IPS-NIHi11 (cell line): ENCODE results near the gene NFIA.

Experiments used
- DNase-seq: peaks from one replicate; pipeline ENCODE4 v3.0.0; 2012; ENCODE audit warnings: mixed read lengths, low spot score

NFIA gene

DNA sequence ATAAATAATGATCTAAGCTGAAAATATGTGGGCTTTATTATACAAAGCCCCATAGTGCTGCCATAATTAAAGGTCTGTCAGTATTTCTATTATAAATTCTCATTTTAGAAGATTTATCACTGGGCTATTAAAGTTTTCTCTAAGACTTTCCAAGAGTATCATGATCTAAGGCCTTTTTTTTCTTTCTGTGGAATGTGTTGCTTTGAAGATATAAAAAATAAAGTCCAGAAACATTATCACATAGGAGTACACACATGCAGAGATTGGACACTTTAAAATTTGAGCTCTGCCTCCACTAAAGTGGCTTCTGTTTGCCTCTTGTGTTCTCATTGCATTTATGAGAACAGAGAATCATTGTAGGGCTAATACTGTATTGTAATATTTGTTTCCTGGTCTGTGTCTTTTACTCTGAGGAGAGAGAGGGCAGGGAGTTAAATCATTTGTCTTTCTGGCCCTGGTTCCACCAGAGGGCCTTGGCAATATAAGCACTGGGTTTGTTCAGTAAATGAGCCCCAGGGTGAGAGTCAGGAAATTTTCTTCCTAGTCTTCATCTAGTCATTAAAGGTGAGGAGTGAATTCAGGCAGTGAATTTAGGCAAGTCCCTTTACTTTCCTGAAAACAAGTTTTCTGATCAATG, 70.2 kb downstream of the NFIA start:
- DNase-seq = no peak

DNA sequence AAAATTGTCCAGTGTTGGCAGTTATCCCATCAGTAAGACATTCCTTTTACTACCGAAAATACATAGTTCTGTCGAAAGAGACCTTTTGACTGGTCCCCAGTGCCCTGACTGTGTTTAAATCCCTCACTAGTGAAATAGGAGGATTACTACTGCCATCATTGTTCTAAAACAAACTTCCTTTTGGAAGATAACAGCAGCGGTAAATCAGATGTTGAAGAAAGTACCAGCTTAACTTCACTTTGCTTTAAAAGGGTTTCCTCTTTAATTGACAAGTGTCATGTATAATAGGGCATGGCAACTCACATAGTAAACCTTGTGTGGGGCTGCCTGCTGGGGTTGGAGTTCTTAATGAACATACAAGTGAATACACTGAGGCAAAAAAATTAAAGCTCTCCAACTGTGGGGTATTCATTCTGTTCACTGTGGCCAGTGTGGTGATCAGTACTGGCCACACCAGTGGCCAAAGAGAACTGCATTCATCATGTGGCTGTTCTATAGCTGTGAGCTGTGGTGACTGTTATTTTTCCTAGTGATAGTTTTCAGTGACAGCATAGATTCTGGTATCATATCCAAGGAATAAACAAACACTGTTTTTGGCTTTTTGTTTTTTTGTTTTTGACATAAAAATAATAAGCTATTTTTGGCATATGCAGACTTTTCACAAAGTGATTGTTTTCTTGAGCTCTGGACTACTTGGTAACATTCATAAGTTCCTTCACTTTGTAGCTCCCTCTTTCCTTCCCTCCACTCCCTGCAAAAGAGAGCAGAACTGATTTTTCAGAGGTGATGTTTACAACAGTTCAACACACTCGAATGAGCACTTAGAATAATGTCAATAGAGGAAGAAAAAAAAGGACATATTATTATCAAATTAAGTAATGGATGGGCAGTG, 74.5 kb downstream of the NFIA start:
- no peak for DNase-seq

DNA sequence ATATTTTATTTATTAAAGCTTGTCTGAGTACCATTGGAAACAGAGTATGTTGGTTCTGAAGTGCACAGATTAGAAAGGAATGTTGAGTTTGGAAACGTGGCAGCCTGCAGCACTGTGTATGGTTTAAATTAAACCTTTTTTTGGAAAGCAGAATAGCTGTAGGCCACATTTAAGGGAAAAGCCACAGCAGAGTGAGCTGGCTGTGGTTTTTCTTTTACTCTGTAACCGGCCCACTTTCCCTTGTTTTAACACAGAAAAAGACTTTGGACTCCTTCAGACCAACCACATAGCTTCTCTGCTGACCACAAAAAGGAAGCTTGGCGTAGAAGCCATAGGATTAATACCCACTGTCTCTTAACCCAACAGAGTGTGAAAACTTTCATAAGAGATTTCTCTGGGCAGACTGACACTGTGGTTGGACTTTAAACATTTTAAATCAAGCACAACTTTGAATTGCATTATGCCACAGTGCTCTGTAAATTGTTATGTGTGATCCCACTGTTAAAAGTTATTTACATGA, 75.2 kb downstream of the NFIA start:
- no peak for DNase-seq

DNA sequence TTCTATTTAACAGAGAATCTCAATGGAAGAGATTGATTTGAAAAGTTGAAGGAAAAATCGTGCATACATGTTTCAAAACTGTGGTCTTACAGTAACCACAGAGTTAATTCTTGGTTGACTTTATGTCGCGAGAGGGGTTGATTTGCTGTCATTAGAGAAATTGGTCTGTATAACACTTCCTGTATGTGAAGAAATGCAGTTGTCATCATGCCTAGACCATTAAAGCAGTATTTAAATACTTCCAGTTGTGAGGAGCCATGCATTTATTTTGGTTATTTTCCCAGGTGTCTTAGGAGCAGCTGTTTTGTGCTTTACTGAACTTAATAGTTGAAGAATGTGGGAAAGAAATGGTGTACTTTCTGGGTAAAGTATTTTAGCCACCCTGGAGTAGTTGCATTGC, 76.2 kb downstream of the NFIA start:
- no peak for DNase-seq

DNA sequence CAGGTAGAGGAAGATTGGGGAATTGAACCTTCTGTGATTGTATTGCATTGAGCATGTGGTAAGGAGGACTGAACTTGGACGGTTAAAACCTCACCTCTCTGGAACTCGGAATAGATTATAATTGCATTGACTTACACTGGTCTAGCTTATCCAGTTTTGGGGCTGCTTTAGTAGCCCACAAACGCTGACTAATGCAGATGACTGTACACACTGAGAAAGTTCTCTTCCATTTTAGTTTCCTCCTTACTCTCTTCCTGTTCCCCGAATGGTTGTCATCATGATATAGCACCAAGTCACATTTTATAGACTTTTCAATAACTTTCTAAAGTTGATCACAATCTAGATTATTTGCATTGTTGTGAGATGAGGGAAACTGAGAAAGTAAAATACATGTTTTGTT, 78.2 kb downstream of the NFIA start:
- no peak for DNase-seq

DNA sequence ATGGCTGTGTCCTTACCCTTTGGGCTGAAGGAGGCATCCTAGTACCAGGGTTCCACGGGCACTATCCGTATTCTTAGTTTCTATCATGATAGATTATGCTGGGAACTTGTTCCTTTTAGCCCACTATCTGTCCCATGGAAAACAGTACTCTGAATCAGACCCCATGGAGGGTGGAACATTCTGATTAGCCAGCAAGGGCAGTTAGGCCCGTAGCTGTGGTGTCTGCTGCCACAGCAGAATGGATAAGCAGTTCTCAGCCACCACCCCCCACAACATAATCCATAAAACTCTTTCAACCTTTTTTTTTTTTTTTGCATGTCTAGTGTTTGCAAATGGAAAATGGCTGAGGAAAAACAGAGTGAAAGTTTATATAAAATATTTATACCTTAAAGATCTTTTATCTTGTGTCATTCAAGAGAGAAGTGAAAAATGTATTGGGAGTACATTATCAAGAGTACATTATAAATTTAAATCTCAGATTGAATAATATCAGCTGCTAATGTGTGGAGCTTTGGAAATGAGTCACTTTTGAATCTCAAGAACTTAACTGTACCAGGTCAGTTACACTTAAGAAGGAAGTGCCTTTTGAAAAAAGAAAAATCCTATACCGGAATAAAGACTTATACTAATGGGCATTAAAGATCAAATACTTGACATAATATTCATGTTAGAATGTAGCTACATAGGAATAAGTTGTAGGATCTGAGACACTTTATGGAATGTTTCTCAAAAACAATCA, 80.3 kb downstream of the NFIA start:
- no peak for DNase-seq

DNA sequence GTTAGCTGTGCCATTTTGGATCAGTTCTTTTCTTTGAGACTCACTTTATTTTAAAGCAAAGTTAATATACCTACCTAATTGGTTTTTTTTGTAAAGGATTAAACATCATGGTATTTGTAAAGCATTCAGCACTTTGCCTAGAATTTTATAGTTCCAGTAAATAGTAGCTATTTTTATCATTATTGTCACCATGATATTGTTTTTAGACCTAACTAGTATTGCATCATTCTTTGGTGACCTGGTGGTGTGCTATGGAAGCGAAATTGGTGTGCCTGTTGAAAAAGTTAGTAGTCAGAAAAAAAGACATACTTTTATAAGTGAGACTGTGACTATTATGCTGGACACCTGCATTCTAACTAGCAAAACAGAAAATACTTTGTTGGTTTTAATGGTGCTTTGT, 81.0 kb downstream of the NFIA start:
- no peak for DNase-seq

DNA sequence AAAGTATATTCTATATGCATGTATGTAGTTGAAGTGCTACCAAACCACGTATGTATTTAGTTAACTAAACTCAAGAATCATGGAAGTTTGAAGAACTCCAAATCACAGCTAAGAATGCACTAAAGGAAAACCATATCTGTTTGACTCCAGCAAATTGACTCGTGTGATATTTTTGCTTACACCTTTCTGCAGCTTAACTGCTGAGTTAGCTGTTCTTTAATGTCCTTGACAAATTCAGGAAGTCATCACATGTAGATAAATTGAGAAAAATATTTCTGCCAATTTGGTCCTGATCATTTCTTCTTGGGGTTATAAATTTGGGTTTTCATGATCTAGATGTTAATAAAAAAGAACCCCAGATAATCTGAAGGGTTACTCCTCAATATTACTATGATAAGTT, 83.0 kb downstream of the NFIA start:
- no peak for DNase-seq

DNA sequence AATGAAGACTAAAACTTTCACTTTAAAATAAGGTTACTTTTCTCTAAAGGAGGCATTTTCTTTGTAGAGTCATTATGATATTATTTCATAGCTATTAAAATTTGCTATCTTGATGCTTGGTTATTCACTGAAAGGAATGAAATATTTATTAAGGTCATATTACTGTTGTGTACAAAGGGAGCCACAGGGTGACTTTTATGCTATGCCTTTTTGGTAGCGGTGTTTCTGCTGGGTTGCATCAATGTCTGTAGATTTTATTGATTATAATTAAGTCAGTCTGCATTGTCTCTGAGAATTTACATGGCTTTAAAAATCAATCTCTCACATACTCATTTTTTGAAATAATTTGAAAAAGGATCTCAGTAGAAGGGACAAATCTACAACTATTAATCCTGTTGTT, 84.9 kb downstream of the NFIA start:
- no peak for DNase-seq

DNA sequence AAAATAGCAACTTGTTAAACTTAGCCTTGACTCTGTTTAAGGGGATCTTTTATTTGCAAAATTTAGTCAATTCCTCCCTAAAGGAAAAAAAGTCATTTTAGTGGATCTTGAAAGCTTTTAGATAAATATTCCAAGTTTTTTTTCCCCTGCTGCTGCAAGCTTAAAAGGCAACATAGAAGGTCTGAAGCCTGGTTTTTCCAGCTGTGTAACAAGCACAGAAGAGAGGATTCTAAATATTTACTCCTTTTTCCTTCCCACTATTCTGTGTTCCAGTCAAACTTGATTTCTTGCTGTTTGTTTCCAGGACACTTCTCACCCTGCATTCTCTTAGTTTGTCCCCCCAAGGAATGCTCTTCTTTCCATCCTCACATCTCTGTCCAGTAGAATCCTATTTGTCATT, 86.7 kb downstream of the NFIA start:
- no peak for DNase-seq

DNA sequence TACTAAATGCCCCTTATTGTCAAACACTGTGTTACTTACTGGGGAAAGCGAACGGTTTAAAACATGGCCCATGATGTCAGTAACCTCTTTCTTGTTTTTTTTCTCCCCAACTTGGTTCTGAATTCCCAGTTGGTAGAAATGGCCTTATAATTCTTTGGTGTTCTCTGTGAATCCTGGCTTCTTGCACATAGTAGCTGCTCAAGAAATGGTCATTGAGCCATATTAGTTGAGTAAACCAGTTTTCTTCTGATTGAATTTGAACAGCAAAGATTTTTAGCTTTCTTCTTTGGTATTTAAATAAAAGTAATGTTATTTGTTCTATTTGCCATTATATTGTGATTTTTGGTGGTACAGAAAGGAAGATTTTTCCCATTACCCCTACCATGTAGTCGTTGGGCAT, 87.3 kb downstream of the NFIA start:
- no peak for DNase-seq

DNA sequence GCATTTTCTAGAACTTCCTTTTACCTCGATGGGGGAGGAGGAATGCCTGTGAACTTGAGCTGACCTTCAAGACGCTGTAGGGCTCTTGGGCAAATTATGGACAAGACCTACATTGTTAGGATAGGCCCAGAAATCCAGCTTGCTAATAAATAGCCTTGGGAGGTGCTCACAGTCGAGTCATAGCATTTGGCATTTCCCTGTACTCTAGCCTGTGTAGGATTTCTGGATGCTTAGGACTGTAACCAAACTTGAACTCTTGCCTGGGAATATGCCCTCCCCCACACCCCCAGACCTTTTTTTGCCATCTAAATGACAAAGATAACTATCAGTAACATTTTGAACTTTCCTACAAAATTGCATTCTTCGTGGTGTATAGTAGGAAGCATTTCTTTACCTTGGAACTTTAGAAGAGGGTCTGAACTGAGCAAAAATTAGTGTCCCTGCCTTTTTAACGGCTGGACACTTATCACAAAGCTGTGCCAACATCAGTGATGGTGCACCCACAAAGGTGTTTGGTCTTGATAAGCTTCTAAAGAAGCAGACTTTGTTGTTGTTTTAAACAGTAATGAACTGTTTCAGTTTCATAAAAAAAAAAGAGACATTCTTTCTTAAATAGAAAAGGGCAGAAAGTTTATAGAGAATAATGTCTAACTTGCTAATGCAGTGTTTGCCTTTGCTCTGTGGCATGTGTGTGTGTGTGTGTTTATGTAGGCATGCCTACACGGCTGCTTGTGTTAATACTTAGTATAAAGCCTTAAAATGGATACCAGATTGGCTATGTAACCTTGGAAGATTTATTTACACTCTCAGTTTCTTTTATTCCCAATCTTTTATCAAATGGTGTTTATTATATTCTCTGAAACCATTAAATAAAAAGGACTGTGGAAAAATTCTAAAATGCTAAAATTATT, 88.2 kb downstream of the NFIA start:
- no peak for DNase-seq

DNA sequence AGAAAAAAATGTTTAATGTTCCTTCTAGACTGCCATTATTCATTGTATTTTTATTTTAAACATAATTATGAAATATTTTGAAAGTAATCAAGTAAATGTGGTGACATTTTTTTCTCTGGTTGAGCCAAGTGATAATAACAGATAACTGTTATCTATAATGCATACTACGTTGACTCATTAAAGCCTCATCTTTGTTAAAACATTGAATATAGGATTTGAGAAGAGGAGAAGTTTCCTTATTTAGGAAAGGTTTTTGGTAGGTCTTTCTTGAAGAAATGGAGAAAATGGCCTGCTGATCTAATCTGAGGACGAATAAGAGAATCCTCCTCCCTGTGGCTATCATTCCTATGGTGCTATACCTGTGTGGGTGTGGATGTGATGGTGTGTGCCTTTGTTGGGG, 89.0 kb downstream of the NFIA start:
- no peak for DNase-seq

DNA sequence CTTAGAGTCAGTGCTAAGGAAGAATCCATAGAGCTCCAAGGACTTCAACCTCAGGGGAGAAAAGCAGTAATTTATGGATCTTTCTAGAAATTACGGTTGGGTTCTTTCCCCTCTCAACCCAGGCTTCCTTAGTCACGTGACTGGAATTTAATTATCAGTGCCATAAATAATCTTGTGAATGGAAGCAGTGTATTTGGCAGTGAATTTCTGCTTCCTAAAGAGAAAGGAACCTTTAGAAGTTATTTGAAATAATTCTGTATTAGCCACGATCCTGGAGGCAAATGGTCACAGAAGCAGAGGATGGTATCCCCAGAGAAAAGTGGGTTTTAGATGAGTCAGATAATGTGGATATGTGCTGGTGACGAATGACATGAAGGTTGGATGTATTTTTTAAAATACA, 89.6 kb downstream of the NFIA start:
- DNase-seq = no peak

DNA sequence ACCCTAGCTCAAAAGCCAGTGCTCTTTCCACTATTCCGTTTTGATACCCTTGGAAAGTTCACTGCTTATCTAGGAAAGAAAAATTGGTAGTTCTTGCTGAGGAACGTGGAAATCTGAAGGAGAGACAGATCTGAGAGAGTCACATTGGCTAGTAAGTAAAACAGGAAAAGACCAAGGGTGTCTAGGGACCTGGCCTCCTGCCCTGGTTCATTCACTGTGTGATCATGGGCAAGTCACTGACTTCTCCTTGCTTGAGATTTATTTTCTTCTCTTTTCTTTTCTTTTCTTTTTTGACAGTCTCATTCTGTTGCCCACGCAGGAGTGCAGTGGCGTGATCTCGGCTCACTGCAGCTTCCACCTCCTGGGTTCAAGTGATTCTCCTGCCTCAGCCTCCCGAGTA, 90.8 kb downstream of the NFIA start:
- DNase-seq = no peak

DNA sequence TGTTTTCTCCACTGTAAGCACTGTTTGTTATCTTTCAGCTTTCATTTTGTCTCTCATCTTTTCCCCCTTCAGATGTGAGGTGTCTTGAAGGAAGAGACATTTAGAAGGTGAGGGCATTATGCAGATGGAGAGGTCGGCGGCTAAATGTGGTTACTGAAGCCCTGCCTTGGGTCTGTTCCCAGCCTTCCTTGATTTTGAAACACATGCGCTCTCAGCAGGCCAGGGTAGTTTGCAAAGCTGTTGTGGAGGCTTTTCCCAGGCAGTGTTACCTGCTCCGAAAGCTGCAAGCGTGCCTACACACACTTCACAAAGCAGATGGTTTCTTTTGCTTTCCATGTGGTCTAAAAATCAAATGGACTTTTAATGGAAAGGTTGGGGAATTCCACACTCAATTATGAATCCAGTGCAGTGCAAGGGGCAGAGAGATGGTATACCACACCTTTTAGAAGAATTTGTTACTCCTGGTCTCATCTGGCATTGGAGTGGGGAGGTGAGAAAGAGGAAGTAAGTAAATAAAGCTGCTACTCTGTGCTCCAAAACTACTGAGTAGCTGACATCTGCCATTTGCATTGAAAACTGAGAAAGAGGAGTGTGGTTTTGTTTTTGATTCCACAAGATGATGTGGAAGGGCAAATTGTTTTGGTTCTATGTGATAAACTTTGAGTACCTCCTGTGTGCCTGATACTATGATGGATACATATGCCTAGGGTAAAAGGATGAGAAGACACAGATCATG, 91.9 kb downstream of the NFIA start:
- no peak for DNase-seq

DNA sequence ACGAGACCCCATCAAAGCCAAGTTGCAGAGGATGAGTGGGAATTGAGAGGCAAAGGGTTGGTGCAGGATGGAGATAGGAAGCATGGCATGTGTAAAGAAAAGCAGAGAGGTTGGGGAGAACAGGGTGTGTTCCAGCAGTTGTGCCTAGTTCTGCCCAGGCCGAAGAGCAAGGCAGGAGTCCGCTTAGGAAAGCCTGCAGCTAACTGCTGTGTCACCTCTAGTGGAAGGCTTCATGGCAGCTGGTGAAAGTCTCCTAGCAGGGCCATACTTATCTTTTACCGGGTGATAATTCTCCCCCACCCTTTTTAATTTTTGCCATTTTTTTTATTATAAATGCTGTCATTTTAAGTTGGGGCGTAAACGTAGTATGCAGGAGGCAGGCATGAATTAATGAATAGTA, 93.6 kb downstream of the NFIA start:
- no peak for DNase-seq

DNA sequence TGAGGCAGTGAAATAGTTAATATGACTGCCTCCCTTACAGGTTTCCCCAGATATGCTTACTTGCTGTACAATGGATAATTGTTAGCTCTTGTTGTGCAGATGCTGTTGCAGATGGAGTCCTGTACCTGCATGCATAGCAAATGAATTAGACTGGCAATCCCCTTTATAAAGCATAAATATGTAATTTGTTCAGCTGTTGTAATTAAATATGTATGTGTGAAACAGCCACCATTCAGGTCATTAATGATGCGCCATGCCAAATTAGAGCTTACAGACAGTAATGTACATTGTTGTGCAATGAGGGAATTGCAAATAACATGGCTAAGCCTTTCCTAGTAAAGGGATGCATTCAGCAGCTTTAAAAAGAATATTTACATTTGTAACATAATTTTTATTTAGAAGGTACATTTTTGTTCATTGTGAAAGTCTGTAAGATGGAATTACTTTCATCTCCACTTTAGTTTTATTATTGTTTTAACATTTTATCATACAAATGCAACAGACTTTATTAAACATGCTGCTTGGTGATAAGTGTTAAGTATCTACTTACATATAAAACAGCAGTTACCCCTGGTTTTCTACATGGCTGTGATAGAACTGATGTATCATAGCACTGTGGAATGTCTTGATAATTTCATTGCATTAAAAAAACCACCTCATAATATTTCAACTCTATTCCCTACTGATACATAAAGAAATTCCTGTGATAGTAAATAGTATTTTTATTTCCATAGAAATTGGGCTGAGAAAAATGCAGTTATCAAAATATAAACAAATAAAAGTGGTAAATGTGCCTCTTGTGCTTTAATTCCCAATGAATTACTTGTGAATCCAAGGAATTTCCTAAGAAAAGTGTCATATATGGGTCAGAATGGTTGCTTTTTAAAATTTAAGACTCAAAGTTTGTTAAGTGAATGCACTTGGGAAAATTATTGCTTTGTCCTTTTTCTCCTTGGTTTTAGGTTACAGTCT, 99.0 kb downstream of the NFIA start:
- no peak for DNase-seq

DNA sequence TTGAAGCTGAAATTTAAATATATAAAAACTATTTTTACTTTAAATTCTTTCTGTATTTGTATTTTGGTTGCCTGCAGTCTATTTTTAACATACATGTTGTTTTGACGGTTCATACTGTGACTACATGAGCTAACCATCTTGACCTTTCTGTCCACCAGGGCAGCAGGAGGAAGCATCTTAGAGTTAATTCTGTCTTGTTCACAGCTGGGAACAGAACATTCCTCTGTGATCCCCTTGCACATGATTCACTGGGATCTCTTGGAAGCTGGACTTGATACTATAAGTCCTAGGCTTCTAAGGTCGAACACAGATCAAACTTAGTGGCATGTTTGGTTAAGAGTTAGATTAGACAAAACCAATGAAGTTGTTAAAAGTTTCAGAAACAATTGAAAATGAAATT, 99.7 kb downstream of the NFIA start:
- no peak for DNase-seq

DNA sequence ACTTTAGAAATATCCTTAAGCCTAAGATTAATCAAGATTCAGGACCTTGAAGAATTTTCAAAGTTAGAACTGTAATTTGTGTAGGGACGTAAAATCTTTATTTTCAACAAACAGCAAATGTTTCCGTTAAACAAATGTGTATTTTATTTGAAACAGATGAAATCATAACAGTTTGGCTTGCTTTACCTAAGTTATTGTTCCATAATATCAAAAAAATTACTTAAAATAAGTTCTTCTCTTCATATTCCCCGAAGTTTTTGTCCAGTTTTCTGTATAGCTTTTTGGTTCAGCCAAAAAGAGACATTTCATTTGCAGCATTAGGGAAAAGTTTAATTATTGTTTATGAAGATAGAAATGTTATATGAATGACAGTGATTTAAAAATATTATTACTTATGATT, 100.1 kb downstream of the NFIA start:
- DNase-seq = no peak
